Panc1 (cell line): Measurements from ENCODE around the gene ISM1. TPM values are rescaled to one million over a fixed set of nuclear protein-coding genes. Genes with fewer than 3 reads are reported as not detected.

Source experiments
- ATAC-seq: fragments of 200-7000 bp; cut with Tn5 transposase; 2 replicates; pipeline ENCODE4 v1.9.1; 2020; ENCODE audit warnings: mild to moderate bottlenecking, moderate library complexity
- Bru-seq: library from RNA; stranded (reverse); fragments of 400-500 nt; gene quantifications from one replicate; lab custom pipeline; 2021; lab: Mats Ljungman, UMichigan
- BruChase-seq, 2 experiments: library from RNA; stranded (reverse); fragments of 400-500 nt; gene quantifications; one replicate each; lab custom pipeline; 2021; lab: Mats Ljungman, UMichigan
- BruUV-seq: library from RNA; stranded (reverse); fragments of 400-500 nt; replicated peaks from 2 replicates; lab custom pipeline; 2021; lab: Mats Ljungman, UMichigan
- CTCF ChIA-PET: fragments of 300-600 bp; sonication (Branson Sonifier 250); formaldehyde crosslinking; loops from one replicate; lab custom pipeline; 2022; ENCODE audit warnings: antibody characterized with exemption; lab: Charles Lee
- POLR2A ChIA-PET: fragments of 300-600 bp; sonication (Branson Sonifier 250); formaldehyde crosslinking; loops from one replicate; lab custom pipeline; 2022; ENCODE audit warnings: antibody characterized with exemption; lab: Charles Lee
- DNase-seq: peaks from one replicate; pipeline ENCODE4 v3.0.0-alpha.2; 2010; ENCODE audit warnings: low read depth, low spot score
- H3K27ac ChIP-seq: 2 replicates; pipeline ENCODE4 v1.5.1; 2011; ENCODE audit warnings: mild to moderate bottlenecking, low read length, inconsistent platforms
- H3K27me3 ChIP-seq: fragments of 200-500 bp; sonication (Bioruptor generic); 2 replicates; pipeline ENCODE4 v1.6.0; 2014; ENCODE audit warnings: low read length, inconsistent platforms; ENCODE audit not compliant: control insufficient read depth, insufficient read depth
- H3K36me3 ChIP-seq: fragments of 200-500 bp; sonication (Bioruptor generic); 2 replicates; pipeline ENCODE4 v1.5.1; 2014; ENCODE audit warnings: inconsistent platforms, mild to moderate bottlenecking, low read length, moderate library complexity; ENCODE audit not compliant: control insufficient read depth, insufficient read depth
- H3K4me1 ChIP-seq: 2 replicates; pipeline ENCODE4 v1.5.1; 2011; ENCODE audit warnings: inconsistent platforms, mild to moderate bottlenecking, low read length, moderate library complexity; ENCODE audit not compliant: control insufficient read depth, insufficient read depth
- H3K4me3 ChIP-seq, 2 experiments: 2 replicates each; pipeline ENCODE4 v1.5.1; 2011 to 2012; ENCODE audit warnings: low read depth in 2 of 2, low read length in 2 of 2, mild to moderate bottlenecking in 2 of 2, inconsistent platforms in 1 of 2, moderate library complexity in 1 of 2
- H3K9me3 ChIP-seq: fragments of 200-500 bp; sonication (Bioruptor generic); 2 replicates; pipeline ENCODE4 v1.5.1; 2014; ENCODE audit warnings: low read depth, mild to moderate bottlenecking, inconsistent platforms, low read length, moderate library complexity; ENCODE audit not compliant: control insufficient read depth, insufficient read depth
- CTCF ChIP-seq: fragments of 450-650 bp; IDR thresholded peaks from 2 replicates; pipeline ENCODE4 v1.5.1; 2017; ENCODE audit warnings: mild to moderate bottlenecking
- POLR2AphosphoS5 ChIP-seq: IDR thresholded peaks from 2 replicates; pipeline ENCODE4 v1.6.1; 2012; ENCODE audit warnings: mild to moderate bottlenecking, low read depth, low read length, moderate library complexity
- REST ChIP-seq, 2 experiments: IDR thresholded peaks; 2 replicates each; pipeline ENCODE4 v1.6.1; 2011 to 2012; ENCODE audit warnings: low read depth in 2 of 2, control low read depth in 1 of 2, low read length in 1 of 2, mild to moderate bottlenecking in 1 of 2, moderate library complexity in 1 of 2; ENCODE audit not compliant: insufficient read depth in 1 of 2
- SIN3A ChIP-seq: IDR thresholded peaks from 2 replicates; pipeline ENCODE4 v1.6.1; 2012; ENCODE audit warnings: low read depth, mild to moderate bottlenecking, low read length, moderate library complexity, borderline replicate concordance; ENCODE audit not compliant: insufficient read depth
- TCF7L2 ChIP-seq: IDR thresholded peaks from 2 replicates; pipeline ENCODE4 v1.6.1; 2011; ENCODE audit warnings: mild to moderate bottlenecking, low read depth, low read length, inconsistent platforms
- in situ Hi-C: cut with HindIII; loops from 2 replicates; pipeline ENCODE4 v1.10.0; 2016; ENCODE audit warnings: low sequenced_read_pairs, low pct_unique_long_range_greater_than_20kb
- intact Hi-C: fragments of 100-400 bp; cut with micrococcal nuclease; formaldehyde crosslinking; loops from one replicate; pipeline ENCODE4 v1.10.0; 2022; ENCODE audit not compliant: unreplicated experiment
- long read RNA-seq: library from polyadenylated mRNA; unstranded; transcript quantifications from one replicate; pipeline ENCODE4 v2.0.0, GENCODE V29; 2021; ENCODE audit not compliant: unreplicated experiment
- polyA plus RNA-seq: library from polyadenylated mRNA; unstranded; fragments of >200 nt; gene quantifications from one replicate; pipeline ENCODE4 v1.2.1, GENCODE V29; 2012; ENCODE audit warnings: missing spikeins; ENCODE audit not compliant: insufficient read length
- total RNA-seq: library from RNA; stranded (reverse); gene quantifications from one replicate; pipeline ENCODE4 v1.2.1, GENCODE V29; 2021; ENCODE audit not compliant: unreplicated experiment

Gene ISM1
- total RNA-seq (not detected), Bru-seq, nascent RNA (percentile 6 among the genes with signal in this experiment), BruChase-seq, experiment 1, labeled RNA remaining after a 2-hour chase (percentile 5 among the genes with signal in this experiment), BruChase-seq, experiment 2, labeled RNA remaining after a 6-hour chase (percentile 4 among the genes with signal in this experiment)
- not detected for polyA plus RNA-seq
- long read RNA-seq = 0 reads

- Histone ChIP-seq H3K4me1 (no peaks in the 10 kb centered on the region), H3K36me3 (no peaks in the 10 kb centered on the region), H3K4me3 (peak within 1 kb of the TSS; percentile 30 to 39), H3K9me3 (no peaks in the 10 kb centered on the region), H3K27ac (no peak within 1 kb of the TSS), H3K27me3 (peaks cover 31% of the 10 kb centered on the region)
- ChIA-PET CTCF (no interaction called here), POLR2A (no interaction called here)
- in situ Hi-C loops (no loop called here), intact Hi-C loops (no loop called here)
- TF ChIP-seq CTCF (no peak), TCF7L2 (no peak), SIN3A (no peak), POLR2AphosphoS5 (no peak), REST (IDR thresholded peaks at IDR 0.05; ENCODE audit: insufficient read depth in 1 of 2, low read depth in 2 of 2, low read length in 1 of 2) (no peak)
- DNase-seq (no peak), ATAC-seq (peak; percentile 65)
- BruUV-seq = no TSS peak
These were observed at the start of gene ISM1 for GRCh38 chr20:13220904-13221297. ISM1 (plus strand) TSS chr20:13221274; CDS start chr20:13221777, 503 bp downstream.

GRCh38 chr20:13173201-13173600 is 47.9 kb upstream of the ISM1 start:
- intact Hi-C loops = no loop called here
- ChIA-PET CTCF (no interaction called here), POLR2A (no interaction called here)
- no peak for DNase-seq
- Histone ChIP-seq H3K27me3 (no peaks in the 10 kb centered on the region), H3K36me3 (no peaks in the 10 kb centered on the region), H3K4me1 (no peaks in the 10 kb centered on the region), H3K4me3 (no peak overlapping the region), H3K9me3 (no peaks in the 10 kb centered on the region), H3K27ac (no peak overlapping the region)
- BruUV-seq = no TSS peak
- TF ChIP-seq SIN3A (no peak), CTCF (no peak), TCF7L2 (no peak), POLR2AphosphoS5 (no peak), REST (IDR thresholded peaks at IDR 0.05; ENCODE audit: insufficient read depth in 1 of 2, low read depth in 2 of 2, low read length in 1 of 2) (no peak)
- in situ Hi-C loops = no loop called here
- no peak for ATAC-seq
